ENCODE data around the gene CHRD. TPM values are rescaled to one million over a fixed set of nuclear protein-coding genes. Genes with fewer than 3 reads are reported as not detected.

The CHRD gene
- total and polyA plus RNA-seq, 9 of the 15 experiments (the other 6 are each of a cell fraction or from before 2014, with no cell fraction given): 0.11 to 1.3 (median 0.59) TPM; not detected in 3

DNA sequence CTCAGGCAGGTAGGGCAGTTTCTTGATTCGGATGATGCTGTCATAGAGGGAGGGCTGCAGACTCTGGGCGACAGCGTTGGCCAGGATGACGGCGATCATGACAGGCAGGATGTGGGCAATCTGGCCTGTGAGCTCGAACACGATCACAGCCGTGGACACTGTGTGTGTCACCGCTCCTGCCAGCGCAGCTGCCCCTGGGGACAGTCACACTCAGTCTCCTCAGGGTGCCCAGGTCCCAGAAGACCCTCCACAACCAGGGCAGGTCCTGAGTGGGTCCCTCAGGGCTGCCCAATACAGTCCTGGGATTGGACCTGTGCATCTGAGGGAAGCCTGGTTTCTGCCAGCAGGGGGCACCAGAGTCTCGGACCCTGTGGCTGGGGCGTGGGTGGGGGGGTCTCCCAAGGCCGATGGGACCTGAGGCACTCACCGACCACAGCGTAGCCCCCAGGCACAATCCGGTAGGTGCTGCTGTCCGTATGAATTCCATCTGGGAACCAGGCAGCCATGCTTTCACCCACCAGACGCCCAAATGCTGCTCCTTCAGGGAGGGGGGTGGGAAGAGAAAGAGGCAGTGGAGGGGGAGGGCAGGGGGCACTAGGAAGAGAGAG, 25.6 kb upstream of the CHRD start (continued):
- TF ChIP-seq, protein P1, sequence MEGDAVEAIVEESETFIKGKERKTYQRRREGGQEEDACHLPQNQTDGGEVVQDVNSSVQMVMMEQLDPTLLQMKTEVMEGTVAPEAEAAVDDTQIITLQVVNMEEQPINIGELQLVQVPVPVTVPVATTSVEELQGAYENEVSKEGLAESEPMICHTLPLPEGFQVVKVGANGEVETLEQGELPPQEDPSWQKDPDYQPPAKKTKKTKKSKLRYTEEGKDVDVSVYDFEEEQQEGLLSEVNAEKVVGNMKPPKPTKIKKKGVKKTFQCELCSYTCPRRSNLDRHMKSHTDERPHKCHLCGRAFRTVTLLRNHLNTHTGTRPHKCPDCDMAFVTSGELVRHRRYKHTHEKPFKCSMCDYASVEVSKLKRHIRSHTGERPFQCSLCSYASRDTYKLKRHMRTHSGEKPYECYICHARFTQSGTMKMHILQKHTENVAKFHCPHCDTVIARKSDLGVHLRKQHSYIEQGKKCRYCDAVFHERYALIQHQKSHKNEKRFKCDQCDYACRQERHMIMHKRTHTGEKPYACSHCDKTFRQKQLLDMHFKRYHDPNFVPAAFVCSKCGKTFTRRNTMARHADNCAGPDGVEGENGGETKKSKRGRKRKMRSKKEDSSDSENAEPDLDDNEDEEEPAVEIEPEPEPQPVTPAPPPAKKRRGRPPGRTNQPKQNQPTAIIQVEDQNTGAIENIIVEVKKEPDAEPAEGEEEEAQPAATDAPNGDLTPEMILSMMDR (IDR thresholded peaks at IDR 0.05 in 2 of 3, conservative IDR thresholded peaks at IDR 0.05 in 1 of 3; ENCODE audit: insufficient read depth in 2 of 3, low read depth in 1 of 3, low read length in 3 of 3): peak; percentile 75 to 82 (median 77)
- TF ChIP-seq RCOR1 (IDR thresholded peaks at IDR 0.05; ENCODE audit: borderline replicate concordance in 1 of 2, low read depth in 2 of 2, low read length in 2 of 2): no peak
- no peak for TF ChIP-seq HEY1 (CRISPR knock-in tag; IDR thresholded peaks at IDR 0.05; ENCODE audit: borderline replicate concordance)
- no peak for TF ChIP-seq MXI1 (IDR thresholded peaks at IDR 0.05; ENCODE audit: low read depth, low read length)
- no peak for TF ChIP-seq ZNF217 (CRISPR knock-in tag; IDR thresholded peaks at IDR 0.05)
- TF ChIP-seq EGR1 (conservative IDR thresholded peaks at IDR 0.05): peak; percentile 91
- no peak for TF ChIP-seq KLF6 (CRISPR knock-in tag; IDR thresholded peaks at IDR 0.05; ENCODE audit: borderline replicate concordance)
- TF ChIP-seq ZFP1 (CRISPR knock-in tag; IDR thresholded peaks at IDR 0.05): no peak
- TF ChIP-seq, protein P2, sequence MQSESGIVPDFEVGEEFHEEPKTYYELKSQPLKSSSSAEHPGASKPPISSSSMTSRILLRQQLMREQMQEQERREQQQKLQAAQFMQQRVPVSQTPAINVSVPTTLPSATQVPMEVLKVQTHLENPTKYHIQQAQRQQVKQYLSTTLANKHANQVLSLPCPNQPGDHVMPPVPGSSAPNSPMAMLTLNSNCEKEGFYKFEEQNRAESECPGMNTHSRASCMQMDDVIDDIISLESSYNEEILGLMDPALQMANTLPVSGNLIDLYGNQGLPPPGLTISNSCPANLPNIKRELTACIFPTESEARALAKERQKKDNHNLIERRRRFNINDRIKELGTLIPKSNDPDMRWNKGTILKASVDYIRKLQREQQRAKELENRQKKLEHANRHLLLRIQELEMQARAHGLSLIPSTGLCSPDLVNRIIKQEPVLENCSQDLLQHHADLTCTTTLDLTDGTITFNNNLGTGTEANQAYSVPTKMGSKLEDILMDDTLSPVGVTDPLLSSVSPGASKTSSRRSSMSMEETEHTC (IDR thresholded peaks at IDR 0.05): no peak
- no peak for TF ChIP-seq CBFA2T2 (conservative IDR thresholded peaks at IDR 0.05)
- no peak for TF ChIP-seq DIDO1 (tag; IDR thresholded peaks at IDR 0.05; ENCODE audit: low read depth)
- TF ChIP-seq, protein P3, sequence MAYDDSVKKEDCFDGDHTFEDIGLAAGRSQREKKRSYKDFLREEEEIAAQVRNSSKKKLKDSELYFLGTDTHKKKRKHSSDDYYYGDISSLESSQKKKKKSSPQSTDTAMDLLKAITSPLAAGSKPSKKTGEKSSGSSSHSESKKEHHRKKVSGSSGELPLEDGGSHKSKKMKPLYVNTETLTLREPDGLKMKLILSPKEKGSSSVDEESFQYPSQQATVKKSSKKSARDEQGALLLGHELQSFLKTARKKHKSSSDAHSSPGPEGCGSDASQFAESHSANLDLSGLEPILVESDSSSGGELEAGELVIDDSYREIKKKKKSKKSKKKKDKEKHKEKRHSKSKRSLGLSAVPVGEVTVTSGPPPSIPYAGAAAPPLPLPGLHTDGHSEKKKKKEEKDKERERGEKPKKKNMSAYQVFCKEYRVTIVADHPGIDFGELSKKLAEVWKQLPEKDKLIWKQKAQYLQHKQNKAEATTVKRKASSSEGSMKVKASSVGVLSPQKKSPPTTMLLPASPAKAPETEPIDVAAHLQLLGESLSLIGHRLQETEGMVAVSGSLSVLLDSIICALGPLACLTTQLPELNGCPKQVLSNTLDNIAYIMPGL (CRISPR knock-in tag; IDR thresholded peaks at IDR 0.05): no peak
- TF ChIP-seq KAT2B (IDR thresholded peaks at IDR 0.05; ENCODE audit: low read depth, low read length): no peak
- TF ChIP-seq NEUROD1 (IDR thresholded peaks at IDR 0.05; ENCODE audit: borderline replicate concordance, low read depth, low read length, partially characterized antibody): no peak
- TF ChIP-seq, protein P4, sequence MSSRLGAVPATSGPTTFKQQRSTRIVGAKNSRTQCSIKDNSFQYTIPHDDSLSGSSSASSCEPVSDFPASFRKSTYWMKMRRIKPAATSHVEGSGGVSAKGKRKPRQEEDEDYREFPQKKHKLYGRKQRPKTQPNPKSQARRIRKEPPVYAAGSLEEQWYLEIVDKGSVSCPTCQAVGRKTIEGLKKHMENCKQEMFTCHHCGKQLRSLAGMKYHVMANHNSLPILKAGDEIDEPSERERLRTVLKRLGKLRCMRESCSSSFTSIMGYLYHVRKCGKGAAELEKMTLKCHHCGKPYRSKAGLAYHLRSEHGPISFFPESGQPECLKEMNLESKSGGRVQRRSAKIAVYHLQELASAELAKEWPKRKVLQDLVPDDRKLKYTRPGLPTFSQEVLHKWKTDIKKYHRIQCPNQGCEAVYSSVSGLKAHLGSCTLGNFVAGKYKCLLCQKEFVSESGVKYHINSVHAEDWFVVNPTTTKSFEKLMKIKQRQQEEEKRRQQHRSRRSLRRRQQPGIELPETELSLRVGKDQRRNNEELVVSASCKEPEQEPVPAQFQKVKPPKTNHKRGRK (tag; IDR thresholded peaks at IDR 0.05): no peak
- no peak for TF ChIP-seq PML (IDR thresholded peaks at IDR 0.05; ENCODE audit: low read length)
- TF ChIP-seq ZNF134 (CRISPR knock-in tag; conservative IDR thresholded peaks at IDR 0.05): no peak
- TF ChIP-seq BCOR (IDR thresholded peaks at IDR 0.05): no peak
- no peak for TF ChIP-seq GTF2A2 (tag; IDR thresholded peaks at IDR 0.05)
- TF ChIP-seq, protein P5, sequence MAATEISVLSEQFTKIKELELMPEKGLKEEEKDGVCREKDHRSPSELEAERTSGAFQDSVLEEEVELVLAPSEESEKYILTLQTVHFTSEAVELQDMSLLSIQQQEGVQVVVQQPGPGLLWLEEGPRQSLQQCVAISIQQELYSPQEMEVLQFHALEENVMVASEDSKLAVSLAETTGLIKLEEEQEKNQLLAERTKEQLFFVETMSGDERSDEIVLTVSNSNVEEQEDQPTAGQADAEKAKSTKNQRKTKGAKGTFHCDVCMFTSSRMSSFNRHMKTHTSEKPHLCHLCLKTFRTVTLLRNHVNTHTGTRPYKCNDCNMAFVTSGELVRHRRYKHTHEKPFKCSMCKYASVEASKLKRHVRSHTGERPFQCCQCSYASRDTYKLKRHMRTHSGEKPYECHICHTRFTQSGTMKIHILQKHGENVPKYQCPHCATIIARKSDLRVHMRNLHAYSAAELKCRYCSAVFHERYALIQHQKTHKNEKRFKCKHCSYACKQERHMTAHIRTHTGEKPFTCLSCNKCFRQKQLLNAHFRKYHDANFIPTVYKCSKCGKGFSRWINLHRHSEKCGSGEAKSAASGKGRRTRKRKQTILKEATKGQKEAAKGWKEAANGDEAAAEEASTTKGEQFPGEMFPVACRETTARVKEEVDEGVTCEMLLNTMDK (IDR thresholded peaks at IDR 0.05; ENCODE audit: borderline replicate concordance, insufficient read depth, low read depth, low read length, poor library complexity, severe bottlenecking): peak; percentile 81
- no peak for TF ChIP-seq HCFC1 (IDR thresholded peaks at IDR 0.05; ENCODE audit: low read depth, low read length)

All from K562 (cell line).